HCT116 (cell line): ENCODE data around the gene IER3IP1.

Source experiments
- ATF3 ChIP-seq: IDR thresholded peaks from 2 replicates; pipeline ENCODE4 v1.6.1; 2012
- CEBPB ChIP-seq: IDR thresholded peaks from 2 replicates; pipeline ENCODE4 v1.6.1; 2012; ENCODE audit warnings: low read depth
- CTCF ChIP-seq, 3 experiments: fragments of 200-600 bp in 1 of 3; sonication (generic) in 1 of 3; IDR thresholded peaks in 2 of 3; conservative IDR thresholded peaks in 1 of 3; 2 replicates each; pipeline ENCODE4 v1.5.1; 2012 to 2017; ENCODE audit warnings: low read depth in 2 of 3, low read length in 2 of 3, antibody characterized with exemption in 1 of 3, borderline replicate concordance in 1 of 3, control low read depth in 1 of 3, mild to moderate bottlenecking in 1 of 3, mixed read lengths in 1 of 3, mixed run types in 1 of 3, moderate library complexity in 1 of 3; ENCODE audit not compliant: insufficient read depth in 1 of 3
- EZH2 ChIP-seq: fragments of 200-600 bp; sonication (generic); IDR thresholded peaks from 2 replicates; pipeline ENCODE4 v1.6.1; 2017; ENCODE audit warnings: antibody characterized with exemption, mixed run types
- EZH2phosphoT487 ChIP-seq: fragments of 200-600 bp; IDR thresholded peaks from 2 replicates; pipeline ENCODE4 v1.6.1; 2018; ENCODE audit warnings: antibody characterized with exemption, borderline replicate concordance
- POLR2AphosphoS5 ChIP-seq: IDR thresholded peaks from 2 replicates; pipeline ENCODE4 v1.6.1; 2011; ENCODE audit warnings: mild to moderate bottlenecking, low read depth, low read length, moderate library complexity
- RAD21 ChIP-seq: IDR thresholded peaks from 2 replicates; pipeline ENCODE4 v1.6.1; 2012; ENCODE audit warnings: low read depth, mild to moderate bottlenecking
- SIN3A ChIP-seq: IDR thresholded peaks from 2 replicates; pipeline ENCODE4 v1.6.1; 2012; ENCODE audit warnings: low read depth
- YY1 ChIP-seq: IDR thresholded peaks from 2 replicates; pipeline ENCODE4 v1.6.1; 2011; ENCODE audit warnings: low read length, low read depth, moderate library complexity, mild to moderate bottlenecking; ENCODE audit not compliant: insufficient replicate concordance; ENCODE audit errors: extremely low read depth

GRCh38 chr18:47113796-47114540 lies 62.2 kb downstream of the IER3IP1 start:
- TF ChIP-seq POLR2AphosphoS5 = no peak
- no peak for TF ChIP-seq SIN3A
- TF ChIP-seq YY1 = no peak
- TF ChIP-seq CTCF (IDR thresholded peaks at IDR 0.05 in 2 of 3, conservative IDR thresholded peaks at IDR 0.05 in 1 of 3; ENCODE audit: borderline replicate concordance in 1 of 3, insufficient read depth in 1 of 3, low read depth in 2 of 3, low read length in 2 of 3) = no peak
- no peak for TF ChIP-seq CEBPB
- no peak for TF ChIP-seq EZH2
- no peak for TF ChIP-seq RAD21
- no peak for TF ChIP-seq EZH2phosphoT487
- no peak for TF ChIP-seq ATF3
